ENCODE data around the gene TRAF2. TPM values are rescaled to one million over a fixed set of nuclear protein-coding genes. Genes with fewer than 3 reads are reported as not detected.
A peak's percentile ranks its signal among the peaks of the same experiment; 100 is the strongest.

Gene TRAF2
- total RNA-seq, 8 experiments from 2014 or later, result 6.8 to 18.4 (median 10.0) TPM

- peak; percentile 1 to 33 (median 3) for ATAC-seq (replicated peaks in 6 of 8)
- H3K27ac ChIP-seq, result peak overlapping the region in 1 of 2 donors; percentile 67
- peaks cover 8 to 14% of the 10 kb centered on the region in 2 donors for H3K4me1 ChIP-seq (replicated peaks in 1 of 2)
- in situ Hi-C loops (cut with MboI; ENCODE audit: low pct_unique_long_range_greater_than_20kb in 2 of 9, low sequenced_read_pairs in 9 of 9, unreplicated experiment in 9 of 9), result no loop called here
- peak overlapping the region; percentile 55 to 90 (median 73) for H3K4me3 ChIP-seq
- 0% methylated on average over 1 to 3 of the region's 76 CpGs; no CpG with 5 or more reads in 8 of the 10 experiments for WGBS, 10 experiments
Measured at GRCh38 chr9:136886610-136887597, 588 bp downstream of the TRAF2 start.

DNA sequence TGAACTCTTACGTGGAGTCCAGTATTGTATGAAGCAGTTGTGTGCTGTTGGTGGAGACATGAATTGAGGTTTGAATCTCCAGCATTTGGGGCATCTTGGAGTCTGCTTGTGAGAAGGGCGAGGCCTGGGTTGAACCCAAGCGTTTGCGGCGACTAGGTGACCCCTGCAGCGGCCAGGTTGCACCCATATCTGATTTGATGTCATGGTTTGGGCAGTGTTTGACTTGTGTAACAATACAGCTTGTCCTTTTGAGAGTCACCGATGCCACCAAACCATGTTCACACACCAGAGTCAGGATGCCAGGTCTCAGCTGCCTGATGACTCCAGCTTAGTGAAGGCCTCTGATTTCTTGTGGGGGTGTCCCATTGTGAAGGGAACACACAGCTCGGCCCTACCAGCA lies 2.1 kb downstream of the TRAF2 start:
- in situ Hi-C loops (cut with MboI; ENCODE audit: low pct_unique_long_range_greater_than_20kb in 2 of 9, low sequenced_read_pairs in 9 of 9, unreplicated experiment in 9 of 9), result no loop called here
- Histone ChIP-seq H3K4me3 (no peak overlapping the region), H3K4me1 (replicated peaks in 1 of 2) (peaks cover 7 to 8% of the 10 kb centered on the region in 2 donors), H3K27ac (no peak overlapping the region)
- 83 to 86% (median 85%) methylated on average over 1 to 7 of the region's 8 CpGs; no CpG with 5 or more reads in 7 of the 10 experiments for WGBS, 10 experiments
- no peak for ATAC-seq (replicated peaks in 6 of 8)

- in situ Hi-C loops (cut with MboI; ENCODE audit: low pct_unique_long_range_greater_than_20kb in 2 of 9, low sequenced_read_pairs in 9 of 9, unreplicated experiment in 9 of 9), result no loop called here
- Histone ChIP-seq H3K4me3 (no peak overlapping the region), H3K4me1 (replicated peaks in 1 of 2) (peaks cover 7 to 8% of the 10 kb centered on the region in 2 donors), H3K27ac (no peak overlapping the region)
- 72 to 97% (median 93%) methylated on average over 2 to 15 of the region's 42 CpGs; no CpG with 5 or more reads in 3 of the 10 experiments for WGBS, 10 experiments
- ATAC-seq (replicated peaks in 6 of 8), result no peak
Measured at GRCh38 chr9:136889858-136890257, 3.5 kb downstream of the TRAF2 start.

GRCh38 chr9:136890661-136891060 lies 4.3 kb downstream of the TRAF2 start:
- Histone ChIP-seq H3K4me3 (no peak overlapping the region), H3K4me1 (replicated peaks in 1 of 2) (peaks cover 5 to 7% of the 10 kb centered on the region in 2 donors), H3K27ac (no peak overlapping the region)
- ATAC-seq (replicated peaks in 6 of 8), result no peak
- in situ Hi-C loops (cut with MboI; ENCODE audit: low pct_unique_long_range_greater_than_20kb in 2 of 9, low sequenced_read_pairs in 9 of 9, unreplicated experiment in 9 of 9), result no loop called here
- 50 to 100% (median 89%) methylated on average over 1 to 9 of the region's 13 CpGs; no CpG with 5 or more reads in 4 of the 10 experiments for WGBS, 10 experiments

DNA sequence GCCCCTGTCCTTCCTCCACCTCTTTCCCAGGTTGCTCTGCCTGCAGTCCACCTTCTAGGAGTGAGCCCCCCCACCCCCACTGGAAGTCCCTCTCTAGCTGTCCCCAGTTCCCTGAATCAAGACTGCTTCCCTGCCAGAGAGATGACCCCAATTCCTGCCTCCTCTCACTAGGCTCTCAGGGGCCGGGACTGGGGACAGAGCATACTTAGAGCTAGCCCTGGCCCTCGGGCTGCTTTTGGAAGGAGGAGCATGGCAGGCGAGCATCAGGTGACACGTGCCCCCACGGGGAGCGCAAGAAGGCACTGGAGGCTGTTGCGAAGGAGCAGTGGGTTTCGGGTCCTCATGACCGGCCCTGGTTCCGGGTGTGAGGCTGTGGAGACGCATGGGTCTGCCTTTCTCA lies 9.7 kb downstream of the TRAF2 start:
- WGBS, 10 experiments, result 90 to 100% (median 94%) methylated on average over 2 to 6 of the region's 11 CpGs; no CpG with 5 or more reads in 6 of the 10 experiments
- ATAC-seq (replicated peaks in 6 of 8), result no peak
- H3K4me3 ChIP-seq, result no peak overlapping the region
- H3K4me1 ChIP-seq (replicated peaks in 1 of 2), result no peaks in the 10 kb centered on the region
- H3K27ac ChIP-seq, result no peak overlapping the region
- in situ Hi-C loops (cut with MboI; ENCODE audit: low pct_unique_long_range_greater_than_20kb in 2 of 9, low sequenced_read_pairs in 9 of 9, unreplicated experiment in 9 of 9), result no loop called here

DNA sequence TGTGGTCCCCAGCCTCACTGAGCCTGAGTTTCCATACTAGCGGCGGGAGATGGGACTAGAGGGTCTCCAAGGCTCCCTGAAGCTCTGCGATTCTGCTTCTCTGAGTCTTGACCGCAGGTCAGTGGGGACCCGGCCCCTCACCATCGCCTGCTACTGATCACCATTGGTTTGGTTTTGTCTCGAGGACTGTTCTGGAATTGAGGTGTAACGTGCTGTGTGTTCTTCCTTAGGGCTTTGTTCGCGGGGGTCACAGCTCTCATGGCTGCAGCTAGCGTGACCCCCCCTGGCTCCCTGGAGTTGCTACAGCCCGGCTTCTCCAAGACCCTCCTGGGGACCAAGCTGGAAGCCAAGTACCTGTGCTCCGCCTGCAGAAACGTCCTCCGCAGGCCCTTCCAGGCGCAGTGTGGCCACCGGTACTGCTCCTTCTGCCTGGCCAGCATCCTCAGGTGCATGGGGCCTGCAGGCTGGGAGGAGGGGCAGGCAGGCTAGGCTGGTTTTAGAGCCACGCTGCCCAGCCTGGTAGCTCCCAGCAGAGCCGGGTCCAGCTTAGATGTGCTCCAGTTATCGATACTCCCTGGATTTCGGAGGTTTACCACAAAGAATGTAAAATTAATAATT lies 12.3 kb downstream of the TRAF2 start:
- 90 to 100% (median 96%) methylated on average over 1 to 10 of the region's 21 CpGs; no CpG with 5 or more reads in 4 of the 10 experiments for WGBS, 10 experiments
- Histone ChIP-seq H3K27ac (no peak overlapping the region), H3K4me1 (replicated peaks in 1 of 2) (no peaks in the 10 kb centered on the region), H3K4me3 (no peak overlapping the region)
- ATAC-seq (replicated peaks in 6 of 8), result no peak
- in situ Hi-C loops (cut with MboI; ENCODE audit: low pct_unique_long_range_greater_than_20kb in 2 of 9, low sequenced_read_pairs in 9 of 9, unreplicated experiment in 9 of 9), result no loop called here

DNA sequence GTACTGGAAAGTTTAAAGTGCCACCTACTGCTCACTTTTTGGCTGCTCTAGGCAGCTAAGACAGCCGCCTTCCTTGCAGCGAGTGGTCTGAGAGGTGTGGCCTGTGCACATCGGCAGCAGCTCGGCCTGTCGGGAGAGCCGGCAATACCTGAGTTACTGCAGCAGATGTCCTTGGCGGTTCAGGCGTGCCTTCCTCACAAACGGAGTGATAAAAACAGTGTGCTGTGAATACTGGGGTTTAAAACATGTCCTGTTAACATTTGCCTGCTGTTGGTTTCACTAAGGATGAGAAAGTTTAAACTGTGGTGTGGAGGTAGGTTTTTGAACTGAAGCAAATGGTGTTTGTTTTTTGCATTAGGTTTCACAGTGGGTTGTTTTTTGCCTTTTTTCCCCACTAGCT lies 12.9 kb downstream of the TRAF2 start:
- ATAC-seq (replicated peaks in 6 of 8), result no peak
- WGBS, 10 experiments, result 69 to 100% (median 84%) methylated on average over 2 to 7 of the region's 9 CpGs; no CpG with 5 or more reads in 4 of the 10 experiments
- H3K27ac ChIP-seq, result no peak overlapping the region
- in situ Hi-C loops (cut with MboI; ENCODE audit: low pct_unique_long_range_greater_than_20kb in 2 of 9, low sequenced_read_pairs in 9 of 9, unreplicated experiment in 9 of 9), result no loop called here
- H3K4me1 ChIP-seq (replicated peaks in 1 of 2), result no peaks in the 10 kb centered on the region
- H3K4me3 ChIP-seq, result no peak overlapping the region

DNA sequence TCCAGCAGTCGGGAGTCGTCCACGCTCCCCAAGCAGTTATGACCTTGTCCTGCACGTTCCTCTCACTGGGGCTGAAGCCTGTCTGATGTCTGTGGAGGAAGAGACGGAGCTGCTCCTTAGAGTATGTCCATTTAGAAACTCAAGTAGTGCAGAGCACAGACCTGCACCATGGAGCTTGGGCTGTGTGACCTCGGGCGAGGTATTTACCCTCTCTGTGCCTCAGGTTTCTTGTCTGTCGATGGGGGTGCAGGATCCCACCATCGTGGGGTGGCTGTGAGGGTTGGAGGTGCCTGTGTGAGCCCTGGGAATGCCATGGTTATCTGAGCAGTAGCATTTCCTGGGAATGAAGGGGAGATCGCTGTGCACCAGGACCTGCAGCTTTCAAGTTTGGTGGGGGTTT lies 14.2 kb downstream of the TRAF2 start:
- Histone ChIP-seq H3K4me3 (no peak overlapping the region), H3K27ac (no peak overlapping the region), H3K4me1 (replicated peaks in 1 of 2) (no peaks in the 10 kb centered on the region)
- in situ Hi-C loops (cut with MboI; ENCODE audit: low pct_unique_long_range_greater_than_20kb in 2 of 9, low sequenced_read_pairs in 9 of 9, unreplicated experiment in 9 of 9), result no loop called here
- no peak for ATAC-seq (replicated peaks in 6 of 8)
- WGBS, 10 experiments, result 80 to 100% (median 96%) methylated on average over 1 to 6 of the region's 10 CpGs; no CpG with 5 or more reads in 4 of the 10 experiments

- in situ Hi-C loops (cut with MboI; ENCODE audit: low pct_unique_long_range_greater_than_20kb in 2 of 9, low sequenced_read_pairs in 9 of 9, unreplicated experiment in 9 of 9), result no loop called here
- Histone ChIP-seq H3K4me3 (no peak overlapping the region), H3K4me1 (replicated peaks in 1 of 2) (no peaks in the 10 kb centered on the region), H3K27ac (no peak overlapping the region)
- ATAC-seq (replicated peaks in 6 of 8), result no peak
- 30 to 100% (median 93%) methylated on average over 1 to 13 of the region's 13 CpGs; no CpG with 5 or more reads in 1 of the 10 experiments for WGBS, 10 experiments
Measured at GRCh38 chr9:136900988-136901515, 14.7 kb downstream of the TRAF2 start.

- in situ Hi-C loops (cut with MboI; ENCODE audit: low pct_unique_long_range_greater_than_20kb in 2 of 9, low sequenced_read_pairs in 9 of 9, unreplicated experiment in 9 of 9), result no loop called here
- no peak overlapping the region for H3K4me3 ChIP-seq
- ATAC-seq (replicated peaks in 6 of 8), result peak in 4 of 8 experiments; percentile 37 to 56 (median 44)
- no peaks in the 10 kb centered on the region for H3K4me1 ChIP-seq (replicated peaks in 1 of 2)
- WGBS, 10 experiments, result 27 to 92% (median 82%) methylated on average over 1 to 7 of the region's 20 CpGs; no CpG with 5 or more reads in 6 of the 10 experiments
- no peak overlapping the region for H3K27ac ChIP-seq
Measured at GRCh38 chr9:136901516-136902258, 15.4 kb downstream of the TRAF2 start.

DNA sequence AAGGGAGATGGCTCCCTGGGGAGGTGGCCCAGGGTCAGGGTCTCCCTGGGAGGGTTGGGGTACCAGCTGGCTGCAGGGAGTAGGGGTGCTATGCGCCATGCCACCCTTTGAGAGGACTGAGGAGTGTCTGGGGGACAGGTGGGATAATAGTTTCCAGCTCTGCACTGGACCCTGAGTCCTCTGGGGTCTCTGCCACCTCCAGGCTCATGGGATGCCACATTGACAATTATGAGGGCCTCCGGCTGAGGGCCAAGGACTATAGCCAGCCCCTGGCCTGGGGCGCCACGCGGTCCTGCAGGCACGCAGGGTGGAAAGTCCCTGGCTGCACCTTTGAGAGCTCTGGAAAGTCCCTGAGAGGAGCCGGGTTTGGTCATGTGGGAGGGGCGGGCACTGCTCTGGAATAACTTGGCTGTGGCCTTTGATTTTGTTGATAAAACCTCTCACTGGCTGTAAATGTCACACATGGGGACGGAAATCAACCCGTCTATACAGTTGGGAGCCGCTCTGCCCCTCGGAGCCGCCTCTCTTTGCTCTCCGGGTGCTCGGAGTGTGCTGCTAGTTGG lies 16.0 kb downstream of the TRAF2 start:
- no peak overlapping the region for H3K4me3 ChIP-seq
- in situ Hi-C loops (cut with MboI; ENCODE audit: low pct_unique_long_range_greater_than_20kb in 2 of 9, low sequenced_read_pairs in 9 of 9, unreplicated experiment in 9 of 9), result no loop called here
- H3K27ac ChIP-seq, result no peak overlapping the region
- H3K4me1 ChIP-seq (replicated peaks in 1 of 2), result no peaks in the 10 kb centered on the region
- WGBS, 10 experiments, result 53 to 88% (median 70%) methylated on average over 3 to 11 of the region's 15 CpGs; no CpG with 5 or more reads in 6 of the 10 experiments
- ATAC-seq (replicated peaks in 6 of 8), result peak in 6 of 8 experiments; percentile 20 to 93 (median 65)

DNA sequence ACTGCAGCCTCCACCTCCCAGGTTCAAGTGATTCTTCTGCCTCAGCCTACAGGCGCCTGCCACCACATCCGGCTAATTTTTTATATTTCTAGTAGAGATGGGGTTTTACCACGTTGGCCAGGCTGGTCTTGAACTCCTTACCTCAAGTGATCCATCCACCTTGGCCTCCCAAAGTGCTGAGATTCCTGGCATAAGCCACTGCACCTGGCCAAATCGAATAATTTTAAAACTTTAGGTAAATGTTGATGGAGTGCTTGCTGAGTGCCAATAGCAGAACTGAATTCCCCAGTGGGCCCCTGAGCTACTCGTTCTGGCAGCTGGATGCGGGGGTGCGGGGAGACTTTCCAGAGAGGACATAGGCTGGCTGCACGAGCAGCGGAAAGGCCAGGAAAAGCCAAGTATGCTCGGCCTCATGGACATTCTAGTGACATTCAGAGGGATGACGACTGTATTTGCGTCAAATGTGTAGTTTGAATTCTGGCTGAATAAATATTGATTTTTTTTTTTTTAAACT lies 16.8 kb downstream of the TRAF2 start:
- no peak for ATAC-seq (replicated peaks in 6 of 8)
- Histone ChIP-seq H3K27ac (no peak overlapping the region), H3K4me1 (replicated peaks in 1 of 2) (no peaks in the 10 kb centered on the region), H3K4me3 (no peak overlapping the region)
- 86 to 100% (median 93%) methylated on average over 2 to 11 of the region's 12 CpGs; no CpG with 5 or more reads in 2 of the 10 experiments for WGBS, 10 experiments
- in situ Hi-C loops (cut with MboI; ENCODE audit: low pct_unique_long_range_greater_than_20kb in 2 of 9, low sequenced_read_pairs in 9 of 9, unreplicated experiment in 9 of 9), result no loop called here
